NCI-H510A (cell line): ENCODE results near the gene CYCS.
"Not testable (repeated sequence)": the region's sequence is repeated elsewhere in the genome, so short reads cannot be mapped to it uniquely, and the experiment has no call there.

Experiments
- DNase-seq: peaks from one replicate; lab custom pipeline; 2025; lab: John Stamatoyannopoulos, UW

The CYCS gene

GRCh38 chr7:25125137-25125946 lies at the start of gene CYCS:
CYCS (minus strand) TSS chr7:25125260; CDS start chr7:25124119, 1,141 bp downstream.
- DNase-seq = peak; percentile 99

- no peak for DNase-seq
These were observed 48.1 kb upstream of the CYCS start for GRCh38 chr7:25173184-25173583.

- DNase-seq = no peak
These were observed 46.5 kb upstream of the CYCS start for GRCh38 chr7:25171516-25171915.

GRCh38 chr7:25171071-25171470 lies 46.0 kb upstream of the CYCS start:
- no peak for DNase-seq

- DNase-seq = no peak
These were observed 44.6 kb upstream of the CYCS start for GRCh38 chr7:25169683-25170082.

- DNase-seq = no peak
These were observed 43.1 kb upstream of the CYCS start for GRCh38 chr7:25168145-25168544.

GRCh38 chr7:25167262-25167843 lies 42.3 kb upstream of the CYCS start:
- no peak for DNase-seq

- DNase-seq = not testable (repeated sequence)
These were observed 35.0 kb upstream of the CYCS start for GRCh38 chr7:25159983-25160596.

- no peak for DNase-seq
These were observed 33.9 kb upstream of the CYCS start for GRCh38 chr7:25158966-25159365.

- no peak for DNase-seq
These were observed 26.7 kb upstream of the CYCS start for GRCh38 chr7:25151773-25152172.

- DNase-seq = no peak
These were observed 24.8 kb upstream of the CYCS start for GRCh38 chr7:25149836-25150235.

GRCh38 chr7:25148772-25149575 lies 23.9 kb upstream of the CYCS start:
- no peak for DNase-seq

- DNase-seq = no peak
These were observed 18.7 kb upstream of the CYCS start for GRCh38 chr7:25143763-25144162.

GRCh38 chr7:25139536-25139935 lies 14.5 kb upstream of the CYCS start:
- no peak for DNase-seq

GRCh38 chr7:25134358-25135010 lies 9.4 kb upstream of the CYCS start:
- no peak for DNase-seq

- no peak for DNase-seq
These were observed 7.4 kb upstream of the CYCS start for GRCh38 chr7:25132430-25132829.

- no peak for DNase-seq
These were observed 1.7 kb upstream of the CYCS start for GRCh38 chr7:25126751-25127150.

GRCh38 chr7:25124465-25125136 lies 459 bp downstream of the CYCS start:
- no peak for DNase-seq

GRCh38 chr7:25122373-25122772 lies 2.7 kb downstream of the CYCS start:
- DNase-seq = no peak

- no peak for DNase-seq
These were observed 3.5 kb downstream of the CYCS start for GRCh38 chr7:25121599-25121998.

GRCh38 chr7:25119102-25119501 lies 6.0 kb downstream of the CYCS start:
- DNase-seq = no peak
